H1 (cell line): Measurements from ENCODE around the gene ALDH5A1. TPM values are rescaled to one million over a fixed set of nuclear protein-coding genes. Genes with fewer than 3 reads are reported as not detected.

Experiments
- CTCF ChIA-PET: fragments of 300-600 bp; sonication (Branson Sonifier 250); formaldehyde crosslinking; loops from one replicate; lab custom pipeline; 2021; ENCODE audit not compliant: partially characterized antibody; lab: Charles Lee
- POLR2A ChIA-PET: fragments of 300-600 bp; sonication (Branson Sonifier 250); formaldehyde crosslinking; loops from one replicate; lab custom pipeline; 2021; ENCODE audit warnings: inconsistent platforms; ENCODE audit not compliant: partially characterized antibody; lab: Charles Lee
- DNase-seq, 2 experiments: peaks; one replicate each; pipeline versions ENCODE4 v3.0.0 to v3.0.0-alpha.2; 2010 to 2022; ENCODE audit warnings: low spot score in 2 of 2, low read depth in 1 of 2, mixed read lengths in 1 of 2
- FAIRE-seq: peaks from 2 replicates; lab custom pipeline; 2011; peaks lifted over from hg19 to GRCh38; lab: Jason Lieb, UNC
- H2AFZ ChIP-seq: 2 replicates; pipeline ENCODE4 v1.8.1; 2012; ENCODE audit warnings: low read length, inconsistent platforms
- H2AK5ac ChIP-seq: 2 replicates; pipeline ENCODE4 v1.6.1; 2013; ENCODE audit warnings: low read depth, low read length
- H2BK120ac ChIP-seq: replicated peaks from 2 replicates; pipeline ENCODE3; 2013; ENCODE audit warnings: low read depth, low read length, inconsistent platforms
- H2BK12ac ChIP-seq: 2 replicates; pipeline ENCODE4 v1.6.1; 2013; ENCODE audit warnings: low read depth, low read length
- H2BK15ac ChIP-seq: 2 replicates; pipeline ENCODE4 v1.6.1; 2013; ENCODE audit warnings: low read length
- H2BK20ac ChIP-seq: 2 replicates; pipeline ENCODE4 v1.6.1; 2013; ENCODE audit warnings: low read length
- H2BK5ac ChIP-seq: 2 replicates; pipeline ENCODE4 v1.6.1; 2013; ENCODE audit warnings: low read depth, low read length
- H3K14ac ChIP-seq: 2 replicates; pipeline ENCODE4 v1.6.1; 2013; ENCODE audit warnings: inconsistent platforms; ENCODE audit not compliant: insufficient read length
- H3K18ac ChIP-seq: 2 replicates; pipeline ENCODE4 v1.6.1; 2013; ENCODE audit warnings: low read length; ENCODE audit errors: extremely low read depth
- H3K23ac ChIP-seq: 2 replicates; pipeline ENCODE4 v1.6.1; 2013; ENCODE audit warnings: inconsistent platforms; ENCODE audit not compliant: insufficient read length
- H3K23me2 ChIP-seq: 2 replicates; pipeline ENCODE4 v1.6.1; 2013; ENCODE audit warnings: low read depth, low read length
- H3K27ac ChIP-seq: 2 replicates; pipeline ENCODE4 v1.6.1; 2011; ENCODE audit warnings: low read depth, low read length, inconsistent platforms
- H3K27me3 ChIP-seq, 4 experiments: replicated peaks in 1 of 4; 1 replicate in 1 of 4; 2 replicates in 3 of 4; pipeline versions ENCODE4 v1.6.1 to v1.8.1; 2011 to 2013; ENCODE audit warnings: low read length in 3 of 4, mild to moderate bottlenecking in 3 of 4, inconsistent platforms in 2 of 4, mixed read lengths in 2 of 4, moderate library complexity in 1 of 4; ENCODE audit not compliant: control insufficient read depth in 3 of 4, insufficient read depth in 3 of 4; ENCODE audit errors: extremely low read depth in 1 of 4
- H3K36me3 ChIP-seq, 4 experiments: 2 replicates each; pipeline versions ENCODE4 v1.6.1 to v1.8.1; 2011 to 2013; ENCODE audit warnings: mild to moderate bottlenecking in 4 of 4, low read length in 3 of 4, moderate library complexity in 2 of 4, control low read depth in 1 of 4, inconsistent platforms in 1 of 4; ENCODE audit not compliant: insufficient read depth in 4 of 4, control insufficient read depth in 2 of 4
- H3K4ac ChIP-seq: replicated peaks from 2 replicates; pipeline ENCODE3; 2013; ENCODE audit warnings: low read length, low read depth, mixed read lengths, inconsistent platforms; ENCODE audit not compliant: insufficient read length
- H3K4me1 ChIP-seq, 4 experiments: replicated peaks in 1 of 4; 1 replicate in 1 of 4; 2 replicates in 3 of 4; pipeline versions ENCODE4 v1.6.1 to v1.8.1; 2011 to 2013; ENCODE audit warnings: low read length in 3 of 4, inconsistent platforms in 2 of 4, mixed read lengths in 1 of 4; ENCODE audit not compliant: insufficient read depth in 4 of 4, control insufficient read depth in 3 of 4
- H3K4me2 ChIP-seq, 2 experiments: 2 replicates each; pipeline versions ENCODE4 v1.6.1 to v1.8.1; 2011 to 2013; ENCODE audit warnings: low read depth in 2 of 2, low read length in 2 of 2, control low read depth in 1 of 2, inconsistent platforms in 1 of 2, mild to moderate bottlenecking in 1 of 2; ENCODE audit not compliant: insufficient read depth in 1 of 2
- H3K4me3 ChIP-seq, 4 experiments: fragments of 200-600, 300-600 bp in 1 of 4; sonication (generic), shearing (Covaris generic), sonication (Bioruptor Twin) in 1 of 4; 2 replicates each; pipeline versions ENCODE4 v1.5.1 to v1.8.1; 2011 to 2016; ENCODE audit warnings: low read length in 4 of 4, low read depth in 3 of 4, control low read depth in 2 of 4, inconsistent platforms in 2 of 4, mild to moderate bottlenecking in 2 of 4, mixed read lengths in 1 of 4, moderate library complexity in 1 of 4; ENCODE audit not compliant: insufficient read depth in 2 of 4; ENCODE audit errors: extremely low read depth in 1 of 4
- H3K56ac ChIP-seq: replicated peaks from 2 replicates; pipeline ENCODE3; 2013; ENCODE audit warnings: low read depth, mild to moderate bottlenecking, mixed read lengths, low read length, inconsistent platforms; ENCODE audit not compliant: insufficient read length
- H3K79me1 ChIP-seq: 2 replicates; pipeline ENCODE4 v1.6.1; 2013; ENCODE audit warnings: low read depth, low read length, control low read depth
- H3K79me2 ChIP-seq, 2 experiments: 2 replicates each; pipeline versions ENCODE4 v1.6.1 to v1.8.1; 2012 to 2013; ENCODE audit warnings: low read length in 2 of 2, mild to moderate bottlenecking in 2 of 2, inconsistent platforms in 1 of 2; ENCODE audit not compliant: insufficient read depth in 2 of 2, control insufficient read depth in 1 of 2
- H3K9ac ChIP-seq, 4 experiments: replicated peaks in 1 of 4; 1 replicate in 1 of 4; 2 replicates in 3 of 4; pipeline versions ENCODE4 v1.6.1 to v1.8.1; 2011 to 2013; ENCODE audit warnings: low read depth in 3 of 4, low read length in 3 of 4, control low read depth in 2 of 4, mild to moderate bottlenecking in 2 of 4, moderate library complexity in 2 of 4, inconsistent platforms in 1 of 4; ENCODE audit errors: extremely low read depth in 1 of 4
- H3K9me3 ChIP-seq, 2 experiments: 2 replicates each; pipeline versions ENCODE4 v1.6.1 to v1.8.1; 2012 to 2013; ENCODE audit warnings: mild to moderate bottlenecking in 2 of 2, moderate library complexity in 2 of 2, control low read depth in 1 of 2, inconsistent platforms in 1 of 2, low read depth in 1 of 2, low read length in 1 of 2, mixed read lengths in 1 of 2; ENCODE audit not compliant: insufficient read depth in 2 of 2
- H4K20me1 ChIP-seq, 2 experiments: replicated peaks in 1 of 2; 2 replicates each; pipeline versions ENCODE3 to v1.8.1; 2011 to 2013; ENCODE audit warnings: inconsistent platforms in 2 of 2, low read length in 2 of 2, mild to moderate bottlenecking in 1 of 2; ENCODE audit not compliant: insufficient read depth in 2 of 2, control insufficient read depth in 1 of 2
- H4K5ac ChIP-seq: 2 replicates; pipeline ENCODE4 v1.6.1; 2013; ENCODE audit warnings: low read length, low read depth, mixed read lengths, inconsistent platforms; ENCODE audit not compliant: insufficient read length
- H4K8ac ChIP-seq: 2 replicates; pipeline ENCODE4 v1.8.0; 2013; ENCODE audit warnings: mild to moderate bottlenecking, moderate library complexity, low read length, inconsistent platforms; ENCODE audit not compliant: insufficient read depth; ENCODE audit errors: extremely low read depth
- H4K91ac ChIP-seq: replicated peaks from 2 replicates; pipeline ENCODE3; 2013; ENCODE audit warnings: low read length, mixed read lengths, inconsistent platforms; ENCODE audit not compliant: insufficient read length
- ASH2L ChIP-seq: fragments of 200-600, 300-600 bp; sonication (generic); IDR thresholded peaks from one replicate; pipeline ENCODE4 v1.7.1; 2017; ENCODE audit warnings: low read length
- CHD1 ChIP-seq: IDR thresholded peaks from 2 replicates; pipeline ENCODE4 v1.6.1; 2012; ENCODE audit warnings: low read depth, low read length, improper control_type of control experiment
- CREB1 ChIP-seq: IDR thresholded peaks from 2 replicates; pipeline ENCODE4 v1.6.1; 2012; ENCODE audit warnings: inconsistent platforms
- EP300 ChIP-seq, 2 experiments: IDR thresholded peaks; 1 replicate in 1 of 2; 2 replicates in 1 of 2; pipeline ENCODE4 v1.6.1; 2011 to 2012; ENCODE audit warnings: low read depth in 2 of 2, low read length in 2 of 2, mild to moderate bottlenecking in 2 of 2, borderline replicate concordance in 1 of 2, inconsistent platforms in 1 of 2, moderate library complexity in 1 of 2
- HDAC2 ChIP-seq, 2 experiments: fragments of 300-600 bp in 1 of 2; sonication (generic) in 1 of 2; IDR thresholded peaks; 2 replicates each; pipeline ENCODE4 v1.6.1; 2011 to 2012; ENCODE audit warnings: low read depth in 2 of 2, low read length in 2 of 2, mild to moderate bottlenecking in 2 of 2, moderate library complexity in 2 of 2, borderline replicate concordance in 1 of 2, inconsistent platforms in 1 of 2
- RAD21 ChIP-seq, 2 experiments: IDR thresholded peaks in 1 of 2; conservative IDR thresholded peaks in 1 of 2; 2 replicates each; pipeline ENCODE4 v1.6.1; 2011; ENCODE audit warnings: low read depth in 2 of 2, low read length in 2 of 2, improper control_type of control experiment in 1 of 2, inconsistent platforms in 1 of 2, mild to moderate bottlenecking in 1 of 2, moderate library complexity in 1 of 2
- WGBS, 2 experiments: shearing (Covaris generic) in 1 of 2; methylation state at CpG; one replicate each; pipeline versions ENCODE4 v1.1.6 to v1.1.7; 2013 to 2015; ENCODE audit warnings: low lambda C conversion rate in 2 of 2, mixed read lengths in 2 of 2, inconsistent platforms in 1 of 2, low coverage in 1 of 2, missing lambda C conversion rate in 1 of 2; ENCODE audit not compliant: insufficient replicate concordance in 2 of 2, insufficient coverage in 1 of 2, insufficient read length in 1 of 2; ENCODE audit errors: extremely low coverage in 1 of 2, missing lambda C conversion rate in 1 of 2; 5-methylcytosine and 5-hydroxymethylcytosine counted together
- polyA plus RNA-seq, 7 experiments: library from polyadenylated mRNA; depleted of rRNA in 3 of 7; stranded (reverse) in 5 of 7; unstranded in 2 of 7; fragments of >200 nt in 5 of 7; fragments of 200-250 nt in 2 of 7; gene quantifications; 1 replicate in 5 of 7; 2 replicates in 1 of 7; 4 replicates in 1 of 7; pipeline versions ENCODE4 v1.2.1 to v1.2.3, GENCODE V29; 2011 to 2013; ENCODE audit warnings: missing spikeins in 2 of 7, mixed read lengths in 2 of 7
- total RNA-seq: library from RNA; stranded (reverse); fragmentation: NEBNext Ultra II Directional; extraction: Animal tissue kit (Norgen Biotek cat#: 25700); gene quantifications from 2 replicates; pipeline ENCODE4 v1.2.1, GENCODE V29; 2021

ALDH5A1 gene
- total and polyA plus RNA-seq, 2 of the 8 experiments (the other 6 are each of a cell fraction or from before 2014, with no cell fraction given), result 1.5 to 2.4 TPM

DNA sequence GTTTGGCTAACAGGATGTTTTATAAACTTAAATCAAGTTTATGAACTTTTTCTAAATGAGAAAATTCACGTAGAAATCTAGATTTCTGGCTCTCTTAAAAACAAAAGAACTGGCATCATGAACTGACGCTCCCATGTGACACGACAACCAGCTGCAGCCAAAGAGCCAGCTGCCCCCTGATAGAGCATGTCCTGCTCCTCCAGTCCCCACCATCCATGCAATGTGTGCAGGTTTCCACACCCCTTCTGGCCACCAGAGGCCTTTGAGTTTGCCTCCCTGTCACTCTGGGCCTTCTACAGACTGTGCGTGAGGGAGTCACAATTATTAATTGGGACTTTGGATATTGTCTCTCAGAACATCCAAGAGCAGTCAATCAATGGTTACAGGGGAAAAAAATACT is 3.8 kb upstream of the ALDH5A1 start:
- DNase-seq (no peak), FAIRE-seq (no peak)
- Histone ChIP-seq H3K18ac (no peak overlapping the region), H3K4me3 (no peak overlapping the region), H4K8ac (no peak overlapping the region), H3K9me3 (no peaks in the 10 kb centered on the region), H2BK12ac (no peak overlapping the region), H3K27me3 (peaks cover 0 to 16% (median 6%) of the 10 kb centered on the region in 4 experiments; a peak in 6 of 7 replicates), H2AFZ (no peak overlapping the region), H3K14ac (no peak overlapping the region), H2BK5ac (no peak overlapping the region), H3K4ac (no peak overlapping the region), H2BK120ac (no peak overlapping the region), H2AK5ac (no peak overlapping the region), H4K5ac (no peak overlapping the region), H3K4me1 (peaks cover 0 to 7% (median 2%) of the 10 kb centered on the region in 4 experiments; a peak in 4 of 7 replicates), H3K36me3 (no peaks in the 10 kb centered on the region), H3K23ac (no peak overlapping the region), H4K20me1 (no peaks in the 10 kb centered on the region), H3K4me2 (no peak overlapping the region), H3K9ac (no peak overlapping the region), H2BK20ac (no peak overlapping the region), H3K56ac (no peak overlapping the region), H3K79me1 (no peaks in the 10 kb centered on the region), H3K23me2 (peaks cover 7% of the 10 kb centered on the region; the same call in 1 of the 2 replicates), H4K91ac (no peak overlapping the region), H3K79me2 (no peaks in the 10 kb centered on the region), H2BK15ac (no peak overlapping the region), H3K27ac (no peak overlapping the region)
- no peak for TF ChIP-seq EP300 (IDR thresholded peaks at IDR 0.05; ENCODE audit: borderline replicate concordance in 1 of 2, low read depth in 2 of 2, low read length in 2 of 2)
- TF ChIP-seq ASH2L, result no peak
- no peak for TF ChIP-seq CREB1
- no peak for TF ChIP-seq RAD21 (IDR thresholded peaks at IDR 0.05 in 1 of 2, conservative IDR thresholded peaks at IDR 0.05 in 1 of 2; ENCODE audit: low read depth in 2 of 2, low read length in 2 of 2)
- TF ChIP-seq CHD1, result no peak
- no peak for TF ChIP-seq HDAC2 (IDR thresholded peaks at IDR 0.05; ENCODE audit: borderline replicate concordance in 1 of 2, low read depth in 2 of 2, low read length in 2 of 2)
- POLR2A ChIA-PET, result no interaction called here
- WGBS, 2 experiments, result 95% methylated on average over 4 of the region's 4 CpGs; no CpG with 5 or more reads in 1 of the 2 experiments
- CTCF ChIA-PET, result interaction anchor here (0.6 to 1.6 kb wide), 6 partner anchors 9 to 307 kb away, joined by 3 to 6 read pairs (median 4); no protein-coding TSS in a partner anchor
